WTC11 (cell line): ENCODE results near the gene CARHSP1.

ENCODE experiments used
- ATF3 ChIP-seq: sonication (generic); formaldehyde crosslinking; conservative IDR thresholded peaks from 2 replicates; pipeline ENCODE4 v1.8.1; 2022; ENCODE audit warnings: mild to moderate bottlenecking, missing genetic modification reagents
- CTCF ChIP-seq: fragments of 200-600 bp; IDR thresholded peaks from 2 replicates; pipeline ENCODE4 v1.8.0; 2022; ENCODE audit warnings: antibody characterized with exemption
- FOXJ3 ChIP-seq: sonication (generic); formaldehyde crosslinking; IDR thresholded peaks from 2 replicates; pipeline ENCODE4 v1.9.0; 2021; ENCODE audit warnings: missing genetic modification reagents, mild to moderate bottlenecking, borderline replicate concordance
- GABPB1 ChIP-seq: sonication (generic); formaldehyde crosslinking; IDR thresholded peaks from 2 replicates; pipeline ENCODE4 v1.8.1; 2023; ENCODE audit warnings: mild to moderate bottlenecking, missing genetic modification reagents
- SMAD3 ChIP-seq: sonication (generic); formaldehyde crosslinking; IDR thresholded peaks from 2 replicates; pipeline ENCODE4 v1.8.0; 2022; ENCODE audit warnings: missing genetic modification reagents, mild to moderate bottlenecking, borderline replicate concordance
- STAT6 ChIP-seq: sonication (generic); formaldehyde crosslinking; conservative IDR thresholded peaks from 2 replicates; pipeline ENCODE4 v1.8.1; 2023; ENCODE audit warnings: mild to moderate bottlenecking, low read depth, missing genetic modification reagents, moderate library complexity
- TCF7 ChIP-seq: sonication (generic); formaldehyde crosslinking; IDR thresholded peaks from 2 replicates; pipeline ENCODE4 v1.8.0; 2022; ENCODE audit warnings: mild to moderate bottlenecking, low read depth, missing genetic modification reagents, moderate library complexity
- USF2 ChIP-seq: sonication (generic); formaldehyde crosslinking; IDR thresholded peaks from 2 replicates; pipeline ENCODE4 v1.8.1; 2023; ENCODE audit warnings: mild to moderate bottlenecking, missing genetic modification reagents, moderate library complexity
- ZBTB21 ChIP-seq: sonication (generic); formaldehyde crosslinking; IDR thresholded peaks from 2 replicates; pipeline ENCODE4 v1.8.1; 2023; ENCODE audit warnings: mild to moderate bottlenecking, missing genetic modification reagents, borderline replicate concordance
- ZNF232 ChIP-seq: sonication (generic); formaldehyde crosslinking; IDR thresholded peaks from 2 replicates; pipeline ENCODE4 v1.8.0; 2022; ENCODE audit warnings: mild to moderate bottlenecking, missing genetic modification reagents

- TF ChIP-seq STAT6 (CRISPR knock-in tag) (no peak), FOXJ3 (CRISPR knock-in tag) (no peak), CTCF (no peak), TCF7 (CRISPR knock-in tag) (no peak), GABPB1 (CRISPR knock-in tag) (no peak), ZBTB21 (CRISPR knock-in tag) (no peak), SMAD3 (CRISPR knock-in tag) (no peak), ATF3 (CRISPR knock-in tag) (no peak), ZNF232 (CRISPR knock-in tag) (no peak), USF2 (CRISPR knock-in tag) (no peak)
These were observed 21.7 kb upstream of the CARHSP1 start for GRCh38 chr16:8890549-8890921.
